ENCODE data around the gene EZH1.

GRCh38 chr17:42750739-42751344 lies 6.0 kb upstream of the EZH1 start:
- no peak for TF ChIP-seq CTCF (IDR thresholded peaks at IDR 0.05)
- TF ChIP-seq POLR2A (IDR thresholded peaks at IDR 0.05) = no peak
